ENCODE data around the gene PSORS1C2.

The PSORS1C2 gene

DNA sequence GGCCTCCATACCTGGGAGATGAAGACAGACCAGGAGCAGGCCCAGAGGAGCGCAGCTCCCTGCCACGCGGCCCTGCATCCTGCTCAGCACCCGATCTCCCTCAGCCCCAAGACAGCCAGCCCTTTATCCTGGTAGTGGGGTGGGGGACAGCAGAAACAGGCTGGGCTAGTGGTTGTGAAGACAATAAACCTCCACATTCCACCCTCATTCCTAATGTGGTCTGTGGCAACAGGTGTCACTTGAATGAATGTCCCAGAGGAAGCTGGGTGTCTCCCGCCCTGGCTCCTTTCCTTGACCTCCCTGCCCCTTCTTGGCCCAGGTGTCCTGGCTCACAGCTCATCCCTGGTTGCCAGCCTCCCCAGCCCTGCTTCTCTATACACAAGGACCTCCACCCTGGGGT is 26.4 kb downstream of the PSORS1C2 start, which contains the start of gene C6orf15:
Gene C6orf15 (minus strand): TSS at position 98 of the 400 bp plus-strand sequence. CDS start 20 bp downstream, at position 78.
- no peak for DNase-seq

DNA sequence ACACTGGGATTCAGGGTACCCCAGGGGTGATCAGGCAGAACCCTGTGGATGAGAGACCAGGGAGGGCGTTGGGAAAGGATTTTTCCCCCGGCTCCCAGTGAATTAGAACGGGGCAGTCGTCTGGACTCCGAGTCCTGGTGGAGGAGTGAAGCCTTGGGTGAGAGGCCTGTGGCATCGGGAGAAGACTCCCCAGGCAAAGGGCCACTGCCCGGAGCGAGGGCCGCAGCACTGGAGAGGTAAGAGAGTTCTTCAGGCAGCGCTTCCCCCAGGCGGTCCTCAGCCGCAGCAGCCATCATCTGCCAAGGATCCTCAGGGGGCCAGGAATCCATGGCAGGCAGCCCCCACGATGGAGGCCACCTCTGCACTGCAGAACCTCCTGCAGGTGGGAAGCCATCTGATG is 27.2 kb downstream of the PSORS1C2 start:
- DNase-seq: no peak

DNA sequence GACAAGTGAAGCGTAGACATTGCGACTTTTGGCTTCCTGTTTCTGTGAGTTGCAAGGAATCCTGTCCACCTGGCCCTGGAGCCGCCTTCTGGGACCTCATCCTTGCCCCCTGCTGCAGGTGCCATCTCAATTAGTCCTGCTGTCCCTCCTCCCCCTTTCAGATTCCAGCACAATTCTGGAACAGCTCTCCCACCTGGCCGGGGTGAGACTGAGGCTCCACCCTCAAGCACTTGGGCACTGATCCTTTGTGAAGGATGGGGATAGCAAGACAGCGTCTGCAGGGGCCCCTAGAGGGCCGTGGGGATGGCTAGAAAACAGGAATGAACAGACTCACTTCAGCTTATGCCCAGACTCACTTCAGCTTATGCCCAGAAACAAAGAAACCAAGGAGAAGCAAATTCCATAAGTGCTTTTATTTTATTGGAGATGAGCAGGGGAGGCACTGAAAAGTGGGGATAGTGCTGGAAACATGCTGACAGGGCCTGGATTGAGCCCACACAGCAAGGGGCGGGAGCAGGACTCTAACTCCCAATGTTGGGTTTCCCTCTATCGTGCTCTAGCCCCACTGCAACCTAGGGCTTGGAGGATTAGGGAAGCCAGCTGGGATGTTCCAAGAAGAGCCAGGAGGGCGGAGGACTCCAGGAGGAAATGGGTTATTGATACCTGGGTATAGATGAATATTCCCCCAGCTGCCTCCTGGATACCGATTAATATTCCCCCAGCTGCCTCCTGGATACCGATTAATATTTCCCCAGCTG is 27.9 kb downstream of the PSORS1C2 start:
- DNase-seq: no peak

- no peak for DNase-seq
Measured at GRCh38 chr6:31107052-31107451, 31.8 kb downstream of the PSORS1C2 start.

- no peak for DNase-seq
Measured at GRCh38 chr6:31103136-31103535, 35.7 kb downstream of the PSORS1C2 start.

DNA sequence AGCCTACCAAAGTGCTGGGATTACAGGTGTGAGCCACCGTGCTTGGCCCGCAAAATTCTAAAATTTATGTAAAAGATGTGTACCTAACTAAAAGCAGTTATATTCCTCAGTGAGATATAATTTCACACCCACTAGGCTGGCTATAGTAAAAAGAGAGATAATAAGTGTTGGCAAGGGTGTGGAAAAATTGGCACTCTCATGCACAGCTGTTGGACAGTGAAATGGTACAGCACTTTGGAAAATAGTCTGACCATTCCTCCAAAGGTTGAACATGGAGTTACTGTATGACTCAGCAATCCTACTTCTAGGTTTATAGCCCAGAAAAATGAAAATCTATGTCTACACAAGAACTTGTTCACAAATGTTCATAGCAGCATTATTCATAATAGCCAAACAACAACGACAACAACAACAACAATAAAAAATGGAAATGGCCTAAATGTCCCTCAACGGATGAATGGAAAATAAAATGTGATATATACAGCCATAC is 40.4 kb downstream of the PSORS1C2 start:
- DNase-seq: no peak

GRCh38 chr6:31096656-31097055 is 42.2 kb downstream of the PSORS1C2 start:
- no peak for DNase-seq

DNA sequence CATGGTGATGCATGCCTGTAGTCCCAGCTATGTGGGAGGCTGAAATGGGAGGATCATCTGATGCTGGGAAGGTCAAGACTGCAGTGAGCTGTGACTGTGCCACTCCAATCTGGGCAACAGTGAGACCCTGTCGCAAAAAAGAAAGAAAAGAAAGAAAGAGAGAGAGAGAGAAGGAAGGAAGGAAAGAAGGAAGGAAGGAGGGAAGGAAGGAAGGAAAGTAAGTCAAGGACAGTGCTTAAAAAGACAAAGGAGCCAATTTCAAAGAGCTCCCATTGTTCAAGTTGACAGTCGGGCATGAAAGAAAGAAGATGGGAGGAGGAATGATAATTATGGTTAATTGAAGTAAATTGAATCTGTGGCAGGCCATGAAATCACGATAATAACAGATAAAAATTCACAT is 42.7 kb downstream of the PSORS1C2 start:
- no peak for DNase-seq

DNA sequence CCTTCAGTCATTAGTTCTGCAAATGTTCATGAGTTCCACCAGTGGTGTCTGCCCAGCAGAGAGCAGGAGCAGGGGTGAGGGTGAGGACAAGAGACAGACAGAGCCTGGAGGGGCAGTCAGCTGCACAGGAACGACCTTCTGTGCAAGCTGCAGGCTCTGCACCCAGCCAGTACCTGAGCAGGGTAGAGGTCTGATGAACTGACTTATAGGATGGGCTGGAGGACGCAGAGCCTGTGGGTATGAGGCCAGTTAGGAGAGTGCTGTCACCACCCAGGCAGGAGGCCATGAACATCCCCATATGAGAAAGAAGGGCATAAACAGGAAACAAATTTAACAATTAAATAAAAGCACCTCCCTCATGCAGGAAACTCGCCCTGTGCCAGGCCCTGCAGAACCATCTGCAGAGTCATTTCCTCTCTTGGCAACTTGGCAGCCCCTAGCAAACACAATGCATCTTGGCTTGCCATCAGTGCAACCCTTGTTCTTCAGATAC is 44.4 kb downstream of the PSORS1C2 start:
- DNase-seq: peak; percentile 19 to 65

- DNase-seq: no peak
Measured at GRCh38 chr6:31092769-31093505, 45.9 kb downstream of the PSORS1C2 start.

- no peak for DNase-seq
Measured at GRCh38 chr6:31092238-31092637, 46.6 kb downstream of the PSORS1C2 start.

DNA sequence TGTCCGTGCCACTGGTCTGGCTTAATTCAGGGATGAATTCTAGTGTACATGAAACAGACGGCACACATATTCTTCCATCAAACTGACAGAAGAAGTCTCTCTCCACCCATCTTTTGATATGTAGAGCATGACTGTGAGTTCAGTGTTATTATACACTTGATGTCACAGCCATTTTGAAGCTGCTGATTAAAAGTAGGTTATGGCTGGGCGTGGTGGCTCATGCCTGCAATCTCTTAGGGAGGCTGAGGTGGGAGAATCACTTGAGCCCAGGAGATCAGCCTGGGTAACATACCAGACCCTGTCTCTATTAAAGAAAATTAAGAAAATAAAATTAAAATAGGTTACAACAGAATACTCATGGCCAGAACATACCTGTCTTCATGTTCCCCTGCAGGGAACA is 47.2 kb downstream of the PSORS1C2 start:
- no peak for DNase-seq

DNA sequence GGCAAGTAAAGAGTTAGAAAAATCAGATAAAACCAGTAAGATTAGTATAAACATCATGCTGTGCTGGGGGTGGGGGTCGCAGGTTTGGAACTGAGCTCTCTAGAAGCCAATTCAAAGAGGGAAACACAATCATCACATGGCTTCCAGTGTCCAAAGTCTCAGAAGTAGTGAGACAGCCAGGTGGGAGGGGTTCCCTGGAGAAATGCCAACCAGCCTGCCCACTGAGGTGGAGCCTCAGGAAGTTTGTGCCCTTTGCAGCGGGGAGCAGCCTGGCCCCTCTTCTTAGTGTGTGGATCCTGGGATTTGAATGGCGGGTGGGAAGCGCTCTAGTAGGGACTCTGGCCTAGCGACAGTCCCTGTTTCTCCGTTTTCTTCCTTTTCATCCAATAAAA is 47.9 kb downstream of the PSORS1C2 start:
- DNase-seq: no peak

- DNase-seq: no peak
Measured at GRCh38 chr6:31090275-31090972, 48.4 kb downstream of the PSORS1C2 start.
